HCT116 (cell line): Measurements from ENCODE around the gene ANKRD49. TPM values are rescaled to one million over a fixed set of nuclear protein-coding genes. Genes with fewer than 3 reads are reported as not detected.

ENCODE experiments used
- ATAC-seq: fragments of 200-7000 bp; cut with Tn5 transposase; 2 replicates; pipeline ENCODE4 v1.9.1; 2020; ENCODE audit warnings: mild to moderate bottlenecking, moderate library complexity
- BruUV-seq: library from RNA; stranded (reverse); fragments of 400-500 nt; replicated peaks from 2 replicates; lab custom pipeline; 2021; lab: Mats Ljungman, UMichigan
- CTCF ChIA-PET: fragments of 300-600 bp; sonication (Branson Sonifier 250); formaldehyde crosslinking; loops from one replicate; lab custom pipeline; 2021; ENCODE audit warnings: antibody characterized with exemption; lab: Charles Lee
- POLR2A ChIA-PET: fragments of 300-600, 350-600 bp; sonication (Branson Sonifier 250); formaldehyde crosslinking; loops from one replicate; lab custom pipeline; 2021; ENCODE audit warnings: antibody characterized with exemption; lab: Charles Lee
- RAD21 ChIA-PET, 2 experiments: fragments of 300-600 bp; sonication (Branson Sonifier 250); formaldehyde crosslinking; loops; one replicate each; lab custom pipeline; 2023; ENCODE audit warnings: low total read pairs in 2 of 2; ENCODE audit not compliant: uncharacterized antibody in 2 of 2, unreplicated experiment in 2 of 2, low non-redundant PET in 1 of 2; lab: Charles Lee
- DNase-seq: peaks from one replicate; pipeline ENCODE4 v3.0.0-alpha.2; 2010; ENCODE audit warnings: low read depth, low spot score
- H2AFZ ChIP-seq: fragments of 200-600 bp; shearing (Covaris generic), sonication (generic); 2 replicates; pipeline ENCODE4 v1.6.1; 2017; ENCODE audit warnings: low read depth, mixed run types, mixed read lengths, antibody characterized with exemption, low read length; ENCODE audit not compliant: poor library complexity, severe bottlenecking
- H3K27ac ChIP-seq: 2 replicates; pipeline ENCODE4 v1.5.1; 2012; ENCODE audit warnings: low read depth, low read length
- H3K27me3 ChIP-seq: fragments of 200-600 bp; sonication (generic); 2 replicates; pipeline ENCODE4 v1.6.1; 2016; ENCODE audit warnings: mixed run types, low read length, mixed read lengths; ENCODE audit not compliant: insufficient read depth
- H3K36me3 ChIP-seq, 2 experiments: fragments of 200-500 bp in 1 of 2; fragments of 200-600 bp in 1 of 2; sonication (Bioruptor generic) in 1 of 2; sonication (generic) in 1 of 2; 2 replicates each; pipeline versions ENCODE4 v1.5.1 to v1.6.1; 2014 to 2016; ENCODE audit warnings: low read length in 2 of 2, inconsistent platforms in 1 of 2, mixed read lengths in 1 of 2, mixed run types in 1 of 2; ENCODE audit not compliant: insufficient read depth in 2 of 2, control insufficient read depth in 1 of 2
- H3K4me1 ChIP-seq, 2 experiments: fragments of 200-600 bp in 1 of 2; sonication (generic) in 1 of 2; 2 replicates each; pipeline versions ENCODE4 v1.5.1 to v1.6.1; 2012 to 2017; ENCODE audit warnings: low read length in 2 of 2, inconsistent platforms in 1 of 2, mild to moderate bottlenecking in 1 of 2, mixed read lengths in 1 of 2, mixed run types in 1 of 2, moderate library complexity in 1 of 2; ENCODE audit not compliant: insufficient read depth in 2 of 2, control insufficient read depth in 1 of 2
- H3K4me2 ChIP-seq: fragments of 200-600 bp; sonication (generic); 2 replicates; pipeline ENCODE4 v1.6.1; 2017; ENCODE audit warnings: mixed run types, low read length, mixed read lengths
- H3K4me3 ChIP-seq, 2 experiments: fragments of 200-600 bp in 1 of 2; sonication (generic) in 1 of 2; replicated peaks in 1 of 2; 2 replicates each; pipeline ENCODE4 v1.5.1; 2011 to 2016; ENCODE audit warnings: low read length in 2 of 2, control low read depth in 1 of 2, low read depth in 1 of 2, mild to moderate bottlenecking in 1 of 2, mixed read lengths in 1 of 2, mixed run types in 1 of 2
- H3K79me2 ChIP-seq: fragments of 200-600 bp; sonication (generic); 2 replicates; pipeline ENCODE4 v1.6.1; 2017; ENCODE audit warnings: mild to moderate bottlenecking, mixed run types, low read length, moderate library complexity, mixed read lengths; ENCODE audit not compliant: insufficient read depth
- H3K9ac ChIP-seq: fragments of 200-600 bp; sonication (generic); 2 replicates; pipeline ENCODE4 v1.6.1; 2016; ENCODE audit warnings: low read length, mixed read lengths
- H3K9me2 ChIP-seq: fragments of 200-600 bp; sonication (generic), shearing (Covaris generic); 2 replicates; pipeline ENCODE4 v1.6.1; 2017; ENCODE audit warnings: mixed run types, mild to moderate bottlenecking, moderate library complexity; ENCODE audit not compliant: insufficient read depth
- H3K9me3 ChIP-seq, 2 experiments: fragments of 200-500 bp in 1 of 2; fragments of 200-600 bp in 1 of 2; sonication (Bioruptor generic) in 1 of 2; sonication (generic) in 1 of 2; 2 replicates each; pipeline ENCODE4 v1.6.1; 2014 to 2017; ENCODE audit warnings: low read length in 2 of 2, mixed read lengths in 2 of 2, inconsistent platforms in 1 of 2, low read depth in 1 of 2, mild to moderate bottlenecking in 1 of 2, mixed run types in 1 of 2, moderate library complexity in 1 of 2; ENCODE audit not compliant: control insufficient read depth in 1 of 2, insufficient read depth in 1 of 2
- H4K20me1 ChIP-seq: fragments of 200-600 bp; sonication (generic), shearing (Covaris generic); 2 replicates; pipeline ENCODE4 v1.6.1; 2017; ENCODE audit warnings: mixed run types, mild to moderate bottlenecking, moderate library complexity; ENCODE audit not compliant: insufficient read depth
- ATF3 ChIP-seq: IDR thresholded peaks from 2 replicates; pipeline ENCODE4 v1.6.1; 2012
- CBX3 ChIP-seq: IDR thresholded peaks from 2 replicates; pipeline ENCODE4 v1.6.1; 2012; ENCODE audit warnings: low read depth
- CEBPB ChIP-seq: IDR thresholded peaks from 2 replicates; pipeline ENCODE4 v1.6.1; 2012; ENCODE audit warnings: low read depth
- CTCF ChIP-seq, 3 experiments: fragments of 200-600 bp in 1 of 3; sonication (generic) in 1 of 3; IDR thresholded peaks in 2 of 3; conservative IDR thresholded peaks in 1 of 3; 2 replicates each; pipeline ENCODE4 v1.5.1; 2012 to 2017; ENCODE audit warnings: low read depth in 2 of 3, low read length in 2 of 3, antibody characterized with exemption in 1 of 3, borderline replicate concordance in 1 of 3, control low read depth in 1 of 3, mild to moderate bottlenecking in 1 of 3, mixed read lengths in 1 of 3, mixed run types in 1 of 3, moderate library complexity in 1 of 3; ENCODE audit not compliant: insufficient read depth in 1 of 3
- EGR1 ChIP-seq: IDR thresholded peaks from 2 replicates; pipeline ENCODE4 v1.6.1; 2012; ENCODE audit warnings: low read depth
- EZH2 ChIP-seq: fragments of 200-600 bp; sonication (generic); IDR thresholded peaks from 2 replicates; pipeline ENCODE4 v1.6.1; 2017; ENCODE audit warnings: antibody characterized with exemption, mixed run types
- EZH2phosphoT487 ChIP-seq: fragments of 200-600 bp; IDR thresholded peaks from 2 replicates; pipeline ENCODE4 v1.6.1; 2018; ENCODE audit warnings: antibody characterized with exemption, borderline replicate concordance
- FOSL1 ChIP-seq: IDR thresholded peaks from 2 replicates; pipeline ENCODE4 v1.6.1; 2012; ENCODE audit warnings: low read depth
- POLR2A ChIP-seq: IDR thresholded peaks from 2 replicates; pipeline ENCODE4 v1.7.0; 2011; ENCODE audit warnings: borderline replicate concordance; ENCODE audit not compliant: insufficient read depth, insufficient read length; ENCODE audit errors: extremely low read depth
- POLR2AphosphoS5 ChIP-seq: IDR thresholded peaks from 2 replicates; pipeline ENCODE4 v1.6.1; 2011; ENCODE audit warnings: mild to moderate bottlenecking, low read depth, low read length, moderate library complexity
- RAD21 ChIP-seq: IDR thresholded peaks from 2 replicates; pipeline ENCODE4 v1.6.1; 2012; ENCODE audit warnings: low read depth, mild to moderate bottlenecking
- REST ChIP-seq: IDR thresholded peaks from 2 replicates; pipeline ENCODE4 v1.6.1; 2012; ENCODE audit warnings: low read depth
- SIN3A ChIP-seq: IDR thresholded peaks from 2 replicates; pipeline ENCODE4 v1.6.1; 2012; ENCODE audit warnings: low read depth
- SRF ChIP-seq: IDR thresholded peaks from 2 replicates; pipeline ENCODE4 v1.6.1; 2012; ENCODE audit warnings: low read depth
- TCF7L2 ChIP-seq: IDR thresholded peaks from 2 replicates; pipeline ENCODE4 v1.7.0; 2011; ENCODE audit warnings: borderline replicate concordance, inconsistent platforms; ENCODE audit not compliant: insufficient read depth, insufficient read length; ENCODE audit errors: extremely low read depth
- YY1 ChIP-seq: IDR thresholded peaks from 2 replicates; pipeline ENCODE4 v1.6.1; 2011; ENCODE audit warnings: low read length, low read depth, moderate library complexity, mild to moderate bottlenecking; ENCODE audit not compliant: insufficient replicate concordance; ENCODE audit errors: extremely low read depth
- ZBTB33 ChIP-seq: IDR thresholded peaks from 2 replicates; pipeline ENCODE4 v1.6.1; 2011; ENCODE audit warnings: mild to moderate bottlenecking, low read length, moderate library complexity; ENCODE audit not compliant: insufficient replicate concordance; ENCODE audit errors: extremely low read depth
- ZNF274 ChIP-seq: fragments of 200-500 bp; sonication (Bioruptor generic); IDR thresholded peaks from 2 replicates; pipeline ENCODE4 v1.6.1; 2014; ENCODE audit warnings: mild to moderate bottlenecking, low read depth, low read length, inconsistent platforms
- intact Hi-C: fragments of 100-400 bp; cut with micrococcal nuclease; formaldehyde crosslinking; loops from 2 replicates; pipeline ENCODE4 v1.10.0; 2022
- total RNA-seq: library from RNA; stranded (reverse); gene quantifications from one replicate; pipeline ENCODE4 v1.2.1, GENCODE V29; 2021; ENCODE audit not compliant: unreplicated experiment

ANKRD49 gene
- total RNA-seq, 1 experiment from 2014 or later, result 8.2 TPM

- Histone ChIP-seq H3K4me1 (no peaks in the 10 kb centered on the region), H3K36me3 (peaks cover 2 to 18% of the 10 kb centered on the region in 2 experiments; a peak in 2 of 4 replicates), H3K27ac (no peak overlapping the region), H3K9me2 (no peaks in the 10 kb centered on the region), H3K9ac (no peak overlapping the region), H3K4me2 (no peak overlapping the region), H2AFZ (no peak overlapping the region), H3K27me3 (no peaks in the 10 kb centered on the region), H3K9me3 (no peaks in the 10 kb centered on the region), H4K20me1 (no peaks in the 10 kb centered on the region), H3K79me2 (no peaks in the 10 kb centered on the region), H3K4me3 (no peak overlapping the region)
- ChIA-PET POLR2A (no interaction called here), CTCF (no interaction called here), RAD21 (no interaction called here)
- ATAC-seq, result no peak
- no peak for DNase-seq
- BruUV-seq, result no TSS peak
- TF ChIP-seq POLR2AphosphoS5 (no peak), EZH2phosphoT487 (no peak), CEBPB (no peak), SRF (no peak), POLR2A (no peak), ATF3 (no peak), CTCF (IDR thresholded peaks at IDR 0.05 in 2 of 3, conservative IDR thresholded peaks at IDR 0.05 in 1 of 3; ENCODE audit: borderline replicate concordance in 1 of 3, insufficient read depth in 1 of 3, low read depth in 2 of 3, low read length in 2 of 3) (no peak), ZBTB33 (no peak), RAD21 (no peak), ZNF274 (no peak), TCF7L2 (no peak), SIN3A (no peak), CBX3 (no peak), YY1 (no peak), EZH2 (no peak), FOSL1 (no peak), REST (no peak), EGR1 (no peak)
- intact Hi-C loops, result no loop called here
Measured at GRCh38 chr11:94481342-94481741, 12.4 kb upstream of the ANKRD49 start.
